GM18498 (cell line): Measurements from ENCODE around the gene KPNA3.

Experiments
- ATAC-seq: cut with Tn5 transposase; IDR thresholded peaks from one replicate; pipeline ENCODE4 v1.9.1; 2021; ENCODE audit warnings: mild to moderate bottlenecking, moderate library complexity; ENCODE audit not compliant: unreplicated experiment

Gene KPNA3

GRCh38 chr13:49681842-49682435 is 110.5 kb downstream of the KPNA3 start:
- no peak for ATAC-seq

GRCh38 chr13:49679246-49679645 is 113.2 kb downstream of the KPNA3 start:
- no peak for ATAC-seq

DNA sequence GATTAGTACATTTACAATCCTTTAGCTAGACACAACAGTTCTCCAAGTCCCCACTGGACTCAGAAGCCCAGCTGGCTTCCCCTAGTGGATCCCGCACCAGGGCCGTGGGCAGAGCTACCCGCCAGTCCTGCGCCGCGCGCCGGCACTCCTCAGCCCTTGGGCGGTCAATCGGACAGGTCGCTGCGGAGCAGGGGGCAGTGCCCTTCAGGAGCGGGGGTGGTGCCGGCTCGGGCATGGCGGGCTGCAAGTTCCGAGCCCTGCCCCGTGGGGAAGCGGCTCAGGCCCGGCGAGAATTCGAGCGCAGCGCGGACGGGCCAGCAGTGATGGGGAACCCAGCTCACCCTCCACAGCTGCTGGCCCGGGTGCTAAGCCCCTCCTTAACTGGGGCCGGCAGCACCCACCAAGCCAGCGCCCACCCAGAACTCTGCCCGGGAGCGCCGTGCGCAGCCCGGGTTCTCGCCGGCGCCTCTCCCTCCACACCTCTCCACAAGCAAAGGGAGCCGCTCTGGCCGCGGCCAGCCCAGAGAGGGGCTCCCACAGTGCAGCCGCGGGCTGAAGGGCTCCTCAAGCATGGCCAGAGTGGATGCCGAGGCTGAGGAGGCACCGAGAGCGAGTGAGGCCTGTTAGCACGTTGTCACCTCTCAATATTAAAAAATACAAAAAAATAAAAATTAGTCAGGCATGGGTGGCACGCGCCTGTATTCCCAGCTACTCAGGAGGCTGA is 114.1 kb downstream of the KPNA3 start:
- ATAC-seq, result no peak

- ATAC-seq, result no peak
Observed at GRCh38 chr13:49676581-49677298, 115.7 kb downstream of the KPNA3 start.

- ATAC-seq, result no peak
Observed at GRCh38 chr13:49670828-49671227, 121.7 kb downstream of the KPNA3 start.

DNA sequence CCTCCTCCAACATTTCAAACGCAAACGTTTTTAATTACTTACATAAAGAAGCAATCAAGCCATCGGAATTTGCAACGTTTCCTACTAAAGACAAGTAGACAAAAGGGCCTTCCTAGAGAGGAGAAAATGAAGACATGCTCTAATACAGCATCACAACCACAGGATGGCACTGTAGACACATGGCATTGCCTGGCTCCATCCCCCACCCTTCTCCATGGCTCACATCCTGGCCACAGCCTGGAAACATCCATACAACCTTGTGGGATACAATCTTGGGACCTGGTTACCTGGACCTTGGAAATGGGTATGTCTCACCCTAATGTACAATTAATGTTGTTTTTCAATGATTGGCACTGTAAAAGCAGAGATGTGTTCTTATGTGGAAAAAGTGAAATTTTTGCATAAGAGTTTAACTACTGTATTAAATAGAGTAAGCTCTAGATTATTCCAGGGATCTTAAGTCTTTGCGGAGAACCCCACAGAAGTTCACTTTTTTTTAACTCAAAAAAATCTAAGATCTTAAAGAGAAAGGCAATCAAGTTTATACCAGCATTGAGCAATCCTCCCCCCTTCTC is 122.7 kb downstream of the KPNA3 start:
- ATAC-seq, result no peak

- ATAC-seq, result no peak
Observed at GRCh38 chr13:49667773-49668172, 124.7 kb downstream of the KPNA3 start.

- no peak for ATAC-seq
Observed at GRCh38 chr13:49664606-49665005, 127.9 kb downstream of the KPNA3 start.

DNA sequence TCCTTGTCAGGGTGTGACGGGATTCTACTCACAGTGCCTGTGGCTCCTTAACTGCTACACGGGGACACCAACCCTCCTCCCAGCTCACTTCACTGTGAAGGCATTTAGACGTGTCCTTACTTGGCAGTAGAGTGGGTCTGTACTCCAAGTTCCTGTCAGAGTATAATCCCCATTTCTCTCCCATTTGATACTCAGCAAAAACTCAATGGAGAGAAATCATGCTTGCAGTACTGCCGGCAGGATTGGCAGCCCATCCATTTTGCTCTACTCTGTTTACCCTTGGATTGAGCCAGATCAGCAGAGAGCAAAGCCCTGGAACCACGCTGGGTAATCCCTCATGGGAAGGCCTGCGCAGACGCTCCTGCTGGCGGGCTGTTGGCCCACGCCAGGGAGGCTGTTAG is 135.2 kb downstream of the KPNA3 start:
- ATAC-seq, result no peak

DNA sequence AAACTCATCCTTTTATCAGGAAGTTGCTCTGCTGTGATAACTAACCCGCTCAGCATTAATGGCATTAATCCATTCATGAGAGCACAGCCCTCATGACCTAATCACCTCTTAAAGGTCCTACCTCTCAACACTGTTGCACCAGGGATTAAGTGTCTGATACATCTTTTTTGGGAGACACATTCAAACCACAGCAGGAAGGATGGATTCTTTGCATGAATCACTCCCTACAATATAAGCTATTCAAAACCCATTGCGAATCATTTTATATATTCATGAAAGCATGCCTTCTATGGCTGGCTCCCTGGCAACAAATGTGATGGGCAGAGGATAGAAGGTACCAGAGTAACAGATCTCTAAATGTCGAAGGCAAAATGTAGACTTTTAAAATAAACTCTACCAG is 136.6 kb downstream of the KPNA3 start:
- no peak for ATAC-seq

- no peak for ATAC-seq
Observed at GRCh38 chr13:49654011-49654410, 138.5 kb downstream of the KPNA3 start.

- ATAC-seq, result no peak
Observed at GRCh38 chr13:49653478-49653877, 139.0 kb downstream of the KPNA3 start.

GRCh38 chr13:49652355-49653305 is 139.9 kb downstream of the KPNA3 start:
- ATAC-seq, result peak; percentile 51

GRCh38 chr13:49651570-49652354 is 140.7 kb downstream of the KPNA3 start:
- ATAC-seq, result no peak

- no peak for ATAC-seq
Observed at GRCh38 chr13:49649963-49650312, 142.5 kb downstream of the KPNA3 start.
